OCI-LY7 (cell line): ENCODE data around the gene WWOX.

Experiments
- CTCF ChIP-seq: fragments of 200-600 bp; sonication (generic); conservative IDR thresholded peaks from 2 replicates; pipeline ENCODE4 v1.5.1; 2014; ENCODE audit warnings: mild to moderate bottlenecking, antibody characterized with exemption, low read length, moderate library complexity, mixed read lengths
- EZH2phosphoT487 ChIP-seq: fragments of 200-600 bp; sonication (generic); IDR thresholded peaks from 2 replicates; pipeline ENCODE4 v1.6.1; 2018; ENCODE audit warnings: low read depth, borderline replicate concordance, mild to moderate bottlenecking, mixed run types, antibody characterized with exemption, low read length, moderate library complexity, mixed read lengths

GRCh38 chr16:78773291-78773702, 673.8 kb downstream of the WWOX start:
- TF ChIP-seq CTCF (no peak), EZH2phosphoT487 (no peak)
